H9 (cell line): ENCODE data around the gene MSANTD1. TPM values are rescaled to one million over a fixed set of nuclear protein-coding genes. Genes with fewer than 3 reads are reported as not detected.

ENCODE experiments used
- DNase-seq: peaks from one replicate; pipeline ENCODE4 v3.0.0-alpha.2; 2017
- H2AFZ ChIP-seq: one replicate; pipeline ENCODE4 v1.6.1; 2013; ENCODE audit warnings: mild to moderate bottlenecking, low read length, control low read depth, moderate library complexity
- H2AK5ac ChIP-seq: 2 replicates; pipeline ENCODE4 v1.6.1; 2013; ENCODE audit warnings: low read length, control low read depth, mixed read lengths; ENCODE audit not compliant: insufficient read length
- H2BK120ac ChIP-seq: one replicate; pipeline ENCODE4 v1.6.1; 2013; ENCODE audit warnings: low read depth, mild to moderate bottlenecking, low read length, control low read depth, inconsistent platforms; ENCODE audit not compliant: poor library complexity, severe bottlenecking
- H2BK12ac ChIP-seq: 2 replicates; pipeline ENCODE4 v1.6.1; 2013; ENCODE audit warnings: low read length, control low read depth, mixed read lengths, low read depth; ENCODE audit not compliant: insufficient read length
- H2BK15ac ChIP-seq: 2 replicates; pipeline ENCODE4 v1.6.1; 2013; ENCODE audit warnings: low read depth, low read length, control low read depth
- H2BK20ac ChIP-seq: one replicate; pipeline ENCODE4 v1.6.1; 2013; ENCODE audit warnings: low read depth, mild to moderate bottlenecking, low read length, control low read depth, inconsistent platforms; ENCODE audit not compliant: poor library complexity, severe bottlenecking
- H2BK5ac ChIP-seq: 2 replicates; pipeline ENCODE4 v1.6.1; 2013; ENCODE audit warnings: low read length, control low read depth, mixed read lengths; ENCODE audit not compliant: insufficient read length
- H3K14ac ChIP-seq: 2 replicates; pipeline ENCODE4 v1.6.1; 2013; ENCODE audit warnings: low read length, control low read depth; ENCODE audit not compliant: insufficient read depth
- H3K18ac ChIP-seq: 2 replicates; pipeline ENCODE4 v1.6.1; 2013; ENCODE audit warnings: low read depth, mild to moderate bottlenecking, mixed read lengths, low read length, control low read depth; ENCODE audit not compliant: insufficient read length
- H3K23ac ChIP-seq: 2 replicates; pipeline ENCODE4 v1.6.1; 2013; ENCODE audit warnings: low read length, control low read depth, mixed read lengths, low read depth; ENCODE audit not compliant: insufficient read length
- H3K23me2 ChIP-seq: 2 replicates; pipeline ENCODE4 v1.6.1; 2013; ENCODE audit warnings: low read depth, mild to moderate bottlenecking, mixed read lengths, low read length, control low read depth; ENCODE audit not compliant: insufficient read length, poor library complexity, severe bottlenecking
- H3K27ac ChIP-seq: 2 replicates; pipeline ENCODE4 v1.5.1; 2013; ENCODE audit warnings: low read length, control low read depth, mixed read lengths, low read depth; ENCODE audit not compliant: insufficient read length
- H3K27me3 ChIP-seq: 2 replicates; pipeline ENCODE4 v1.6.1; 2013; ENCODE audit warnings: low read length, control low read depth, inconsistent platforms; ENCODE audit not compliant: insufficient read depth
- H3K4ac ChIP-seq: 2 replicates; pipeline ENCODE4 v1.6.1; 2013; ENCODE audit warnings: low read depth, mild to moderate bottlenecking, control low read depth, inconsistent platforms, low read length, moderate library complexity
- H3K4me1 ChIP-seq: 2 replicates; pipeline ENCODE4 v1.6.1; 2013; ENCODE audit warnings: low read length, control low read depth, inconsistent platforms; ENCODE audit not compliant: insufficient read depth
- H3K4me2 ChIP-seq: 2 replicates; pipeline ENCODE4 v1.6.1; 2013; ENCODE audit warnings: low read length, control low read depth, mixed read lengths; ENCODE audit not compliant: insufficient read length, insufficient read depth
- H3K56ac ChIP-seq: 2 replicates; pipeline ENCODE4 v1.6.1; 2013; ENCODE audit warnings: low read depth, mild to moderate bottlenecking, mixed read lengths, low read length, control low read depth; ENCODE audit not compliant: insufficient read length
- H3K79me1 ChIP-seq: 2 replicates; pipeline ENCODE4 v1.6.1; 2013; ENCODE audit warnings: low read depth, mild to moderate bottlenecking, moderate library complexity, low read length, control low read depth, inconsistent platforms; ENCODE audit not compliant: insufficient read depth, poor library complexity, severe bottlenecking
- H3K79me2 ChIP-seq: 2 replicates; pipeline ENCODE4 v1.6.1; 2013; ENCODE audit warnings: low read length, control low read depth, inconsistent platforms; ENCODE audit not compliant: insufficient read depth
- H3K9ac ChIP-seq: 2 replicates; pipeline ENCODE4 v1.6.1; 2013; ENCODE audit warnings: low read length, control low read depth, mixed read lengths; ENCODE audit not compliant: insufficient read length; ENCODE audit errors: extremely low read depth
- H3K9me3 ChIP-seq: one replicate; pipeline ENCODE4 v1.6.1; 2013; ENCODE audit warnings: low read depth, low read length, inconsistent platforms; ENCODE audit not compliant: control insufficient read depth
- H3T11ph ChIP-seq: one replicate; pipeline ENCODE4 v1.6.1; 2013; ENCODE audit warnings: mild to moderate bottlenecking, low read length, control low read depth, inconsistent platforms
- H4K20me1 ChIP-seq: one replicate; pipeline ENCODE4 v1.6.1; 2013; ENCODE audit not compliant: control insufficient read depth, insufficient read length, insufficient read depth
- H4K5ac ChIP-seq: 2 replicates; pipeline ENCODE4 v1.6.1; 2013; ENCODE audit warnings: low read depth, mild to moderate bottlenecking, mixed read lengths, low read length, control low read depth; ENCODE audit not compliant: insufficient read length
- H4K8ac ChIP-seq: replicated peaks from 2 replicates; pipeline ENCODE4 v1.6.1; 2013; ENCODE audit warnings: low read length, control low read depth, mixed read lengths, low read depth; ENCODE audit not compliant: insufficient read length
- H4K91ac ChIP-seq: 2 replicates; pipeline ENCODE4 v1.6.1; 2013; ENCODE audit warnings: low read depth, mild to moderate bottlenecking, moderate library complexity, mixed read lengths, low read length, control low read depth; ENCODE audit not compliant: insufficient read length
- H3K27ac Mint-ChIP-seq, 3 experiments: 2 replicates in 2 of 3; 3 replicates in 1 of 3; pipeline ENCODE4 v1.8.0; 2020 to 2021; ENCODE audit warnings: mixed read lengths in 3 of 3, mild to moderate bottlenecking in 1 of 3, moderate library complexity in 1 of 3
- H3K27me3 Mint-ChIP-seq: 2 replicates; pipeline ENCODE4 v1.8.0; 2021; ENCODE audit warnings: low read depth, mild to moderate bottlenecking, moderate library complexity, mixed read lengths
- H3K36me3 Mint-ChIP-seq, 3 experiments: 2 replicates in 2 of 3; 3 replicates in 1 of 3; pipeline ENCODE4 v1.8.0; 2020 to 2021; ENCODE audit warnings: low read depth in 3 of 3, mixed read lengths in 3 of 3; ENCODE audit not compliant: insufficient read depth in 1 of 3
- H3K4me1 Mint-ChIP-seq, 2 experiments: 2 replicates each; pipeline ENCODE4 v1.8.0; 2020; ENCODE audit warnings: mixed read lengths in 2 of 2
- H3K4me3 Mint-ChIP-seq, 2 experiments: 2 replicates in 1 of 2; 3 replicates in 1 of 2; pipeline ENCODE4 v1.8.0; 2020 to 2021; ENCODE audit warnings: mild to moderate bottlenecking in 2 of 2, mixed read lengths in 2 of 2, moderate library complexity in 1 of 2
- H3K9me3 Mint-ChIP-seq, 2 experiments: 2 replicates in 1 of 2; 3 replicates in 1 of 2; pipeline ENCODE4 v1.8.0; 2020; ENCODE audit warnings: mild to moderate bottlenecking in 2 of 2, mixed read lengths in 2 of 2, moderate library complexity in 1 of 2
- CTCF ChIP-seq: fragments of 200-600 bp; sonication (generic); conservative IDR thresholded peaks from 3 replicates; pipeline ENCODE4 v1.8.0; 2021; ENCODE audit warnings: antibody characterized with exemption, mild to moderate bottlenecking
- WGBS: extraction: QIAGEN DNeasy Blood & Tissue Kit; methylation state at CpG from one replicate; pipeline ENCODE4 v1.1.7; 2013; ENCODE audit warnings: missing lambda C conversion rate, low lambda C conversion rate, mixed read lengths; ENCODE audit not compliant: insufficient read length; ENCODE audit errors: extremely low coverage; 5-methylcytosine and 5-hydroxymethylcytosine counted together
- total RNA-seq: library from RNA; stranded (reverse); gene quantifications from 2 replicates; pipeline ENCODE4 v1.2.1, GENCODE V29; 2021

MSANTD1 gene
- total RNA-seq, 1 experiment from 2014 or later = 0.83 TPM

- no peak overlapping the region for H3K23ac ChIP-seq
- H3K4me2 ChIP-seq = peak overlapping the region; percentile 54
- H3K36me3 Mint-ChIP-seq = no peaks in the 10 kb centered on the region; a peak in 1 of 7 replicates
- H3K18ac ChIP-seq = peak overlapping the region; percentile 11
- H3K79me2 ChIP-seq = no peaks in the 10 kb centered on the region
- H3K4me1 Mint-ChIP-seq = peaks cover 33 to 49% of the 10 kb centered on the region in 2 experiments
- DNase-seq = peak; percentile 34
- peak overlapping the region in 2 of 3 experiments; percentile 12 to 78; a peak in 4 of 7 replicates for H3K27ac Mint-ChIP-seq
- H3K4ac ChIP-seq = no peak overlapping the region; the same call in 1 of the 2 replicates
- H3K4me3 Mint-ChIP-seq = peak overlapping the region; percentile 81 to 85
- H3K9me3 ChIP-seq = no peaks in the 10 kb centered on the region
- no peaks in the 10 kb centered on the region for H3K79me1 ChIP-seq
- peak overlapping the region; percentile 62; the same call in 1 of the 2 replicates for H3K14ac ChIP-seq
- H3K27me3 Mint-ChIP-seq = peaks cover 27% of the 10 kb centered on the region
- H3K4me1 ChIP-seq = no peaks in the 10 kb centered on the region
- no peak for TF ChIP-seq CTCF
- H2AFZ ChIP-seq = no peak overlapping the region
- no peak overlapping the region for H3T11ph ChIP-seq
- H2BK15ac ChIP-seq = no peak overlapping the region; the same call in 1 of the 2 replicates
- no peak overlapping the region for H2BK5ac ChIP-seq
- peaks cover 16% of the 10 kb centered on the region for H3K23me2 ChIP-seq
- WGBS = no CpG with 5 or more reads among the region's 42 CpGs
- H3K9ac ChIP-seq = peak overlapping the region; percentile 55
- H2BK12ac ChIP-seq = no peak overlapping the region
- no peak overlapping the region for H2AK5ac ChIP-seq
- H3K56ac ChIP-seq = no peak overlapping the region
- H2BK120ac ChIP-seq = no peak overlapping the region
- no peak overlapping the region for H4K8ac ChIP-seq
- H3K9me3 Mint-ChIP-seq = no peaks in the 10 kb centered on the region
- no peak overlapping the region for H4K91ac ChIP-seq
- no peaks in the 10 kb centered on the region; the same call in 1 of the 2 replicates for H3K27me3 ChIP-seq
- H4K5ac ChIP-seq = no peak overlapping the region
- H3K27ac ChIP-seq = no peak overlapping the region
- no peak overlapping the region for H2BK20ac ChIP-seq
- H4K20me1 ChIP-seq = no peaks in the 10 kb centered on the region
Measured at GRCh38 chr4:3293401-3294391, 44.7 kb downstream of the MSANTD1 start.
